GM10248 (cell line): Measurements from ENCODE around the gene ZNF423.

Experiments
- CTCF ChIA-PET: fragments of 300-600 bp; sonication (Branson Sonifier 250); formaldehyde crosslinking; extraction: SDS; loops from one replicate; lab custom pipeline; 2021; ENCODE audit warnings: antibody characterized with exemption; lab: Yijun Ruan, JAX
- POLR2A ChIA-PET: fragments of 350-650 bp; sonication (Branson Sonifier 250); formaldehyde crosslinking; extraction: SDS; loops from one replicate; lab custom pipeline; 2020; ENCODE audit warnings: antibody characterized with exemption; lab: Yijun Ruan, JAX
- DNase-seq: peaks from one replicate; pipeline ENCODE4 v3.0.0; 2012; ENCODE audit errors: extremely low spot score
- TF ChIP-seq, protein P1 (sequence below): IDR thresholded peaks from 2 replicates; pipeline ENCODE4 v1.5.1; 2012; ENCODE audit warnings: mild to moderate bottlenecking, low read depth; ENCODE audit errors: extremely low read depth, missing control alignments, control extremely low read depth

Gene ZNF423

DNA sequence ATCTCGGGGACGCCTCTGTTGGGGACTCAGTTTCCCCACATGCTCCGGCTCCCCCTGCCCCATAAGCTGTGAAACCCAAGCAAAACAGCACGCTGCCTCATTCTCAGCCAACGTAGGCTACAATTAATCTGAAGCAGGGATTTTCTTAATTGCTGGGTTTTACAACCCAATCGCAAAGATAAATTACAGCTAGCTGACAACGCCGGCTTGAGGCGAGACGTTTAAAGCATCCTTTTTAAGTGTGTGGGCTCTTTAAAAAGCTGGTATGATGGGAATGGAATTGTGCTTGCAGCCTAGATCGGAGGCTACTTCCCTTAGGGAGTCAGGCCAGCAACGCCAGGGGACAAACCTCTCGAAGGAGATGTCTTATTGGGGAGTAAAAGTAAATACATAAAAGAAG lies 185.3 kb downstream of the ZNF423 start:
- ChIA-PET POLR2A (no interaction called here), CTCF (no interaction called here)
- TF ChIP-seq, protein P1, sequence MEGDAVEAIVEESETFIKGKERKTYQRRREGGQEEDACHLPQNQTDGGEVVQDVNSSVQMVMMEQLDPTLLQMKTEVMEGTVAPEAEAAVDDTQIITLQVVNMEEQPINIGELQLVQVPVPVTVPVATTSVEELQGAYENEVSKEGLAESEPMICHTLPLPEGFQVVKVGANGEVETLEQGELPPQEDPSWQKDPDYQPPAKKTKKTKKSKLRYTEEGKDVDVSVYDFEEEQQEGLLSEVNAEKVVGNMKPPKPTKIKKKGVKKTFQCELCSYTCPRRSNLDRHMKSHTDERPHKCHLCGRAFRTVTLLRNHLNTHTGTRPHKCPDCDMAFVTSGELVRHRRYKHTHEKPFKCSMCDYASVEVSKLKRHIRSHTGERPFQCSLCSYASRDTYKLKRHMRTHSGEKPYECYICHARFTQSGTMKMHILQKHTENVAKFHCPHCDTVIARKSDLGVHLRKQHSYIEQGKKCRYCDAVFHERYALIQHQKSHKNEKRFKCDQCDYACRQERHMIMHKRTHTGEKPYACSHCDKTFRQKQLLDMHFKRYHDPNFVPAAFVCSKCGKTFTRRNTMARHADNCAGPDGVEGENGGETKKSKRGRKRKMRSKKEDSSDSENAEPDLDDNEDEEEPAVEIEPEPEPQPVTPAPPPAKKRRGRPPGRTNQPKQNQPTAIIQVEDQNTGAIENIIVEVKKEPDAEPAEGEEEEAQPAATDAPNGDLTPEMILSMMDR, result no peak
- no peak for DNase-seq

DNA sequence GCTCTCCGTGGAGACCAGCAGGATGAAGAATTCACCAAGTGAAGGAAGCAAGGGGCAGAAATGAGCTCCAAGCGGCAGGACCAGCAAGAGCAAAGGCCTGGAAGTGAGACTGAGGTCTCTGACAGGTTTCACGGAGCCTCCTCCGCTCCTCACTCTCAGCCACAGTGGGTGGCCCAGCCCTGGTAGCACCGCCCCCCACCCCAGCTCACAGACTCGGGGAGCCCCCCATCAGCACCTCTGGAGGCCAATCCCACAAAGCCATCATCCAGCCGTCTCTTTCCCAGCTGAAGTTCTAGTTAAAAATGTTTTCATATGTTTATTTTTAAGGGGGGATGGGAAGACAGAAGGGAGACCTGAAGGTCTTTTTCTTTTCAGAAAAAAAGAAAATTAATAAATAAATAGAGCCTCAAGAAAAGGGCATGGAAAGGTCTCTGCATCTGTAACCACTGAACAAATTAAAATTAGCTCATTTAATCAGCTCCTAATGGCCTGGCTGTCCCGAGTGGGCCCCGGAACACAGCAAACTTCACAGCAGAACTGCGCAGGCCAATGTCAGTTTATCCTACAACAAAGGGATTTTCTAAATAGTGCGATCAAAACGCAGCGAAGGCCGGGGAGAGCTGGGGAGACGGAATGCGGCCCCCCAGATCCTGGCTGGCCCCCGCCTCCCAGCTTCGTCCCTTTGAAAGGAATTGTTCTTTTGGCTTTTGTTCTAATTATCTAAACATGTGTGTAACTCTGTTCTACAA lies 190.3 kb downstream of the ZNF423 start:
- no peak for DNase-seq
- ChIA-PET POLR2A (no interaction called here), CTCF (interaction anchor here (0.9 kb wide), 1 partner anchor 9 kb away, joined by 3 read pairs; no protein-coding TSS in a partner anchor)
- TF ChIP-seq, protein P1, result no peak

DNA sequence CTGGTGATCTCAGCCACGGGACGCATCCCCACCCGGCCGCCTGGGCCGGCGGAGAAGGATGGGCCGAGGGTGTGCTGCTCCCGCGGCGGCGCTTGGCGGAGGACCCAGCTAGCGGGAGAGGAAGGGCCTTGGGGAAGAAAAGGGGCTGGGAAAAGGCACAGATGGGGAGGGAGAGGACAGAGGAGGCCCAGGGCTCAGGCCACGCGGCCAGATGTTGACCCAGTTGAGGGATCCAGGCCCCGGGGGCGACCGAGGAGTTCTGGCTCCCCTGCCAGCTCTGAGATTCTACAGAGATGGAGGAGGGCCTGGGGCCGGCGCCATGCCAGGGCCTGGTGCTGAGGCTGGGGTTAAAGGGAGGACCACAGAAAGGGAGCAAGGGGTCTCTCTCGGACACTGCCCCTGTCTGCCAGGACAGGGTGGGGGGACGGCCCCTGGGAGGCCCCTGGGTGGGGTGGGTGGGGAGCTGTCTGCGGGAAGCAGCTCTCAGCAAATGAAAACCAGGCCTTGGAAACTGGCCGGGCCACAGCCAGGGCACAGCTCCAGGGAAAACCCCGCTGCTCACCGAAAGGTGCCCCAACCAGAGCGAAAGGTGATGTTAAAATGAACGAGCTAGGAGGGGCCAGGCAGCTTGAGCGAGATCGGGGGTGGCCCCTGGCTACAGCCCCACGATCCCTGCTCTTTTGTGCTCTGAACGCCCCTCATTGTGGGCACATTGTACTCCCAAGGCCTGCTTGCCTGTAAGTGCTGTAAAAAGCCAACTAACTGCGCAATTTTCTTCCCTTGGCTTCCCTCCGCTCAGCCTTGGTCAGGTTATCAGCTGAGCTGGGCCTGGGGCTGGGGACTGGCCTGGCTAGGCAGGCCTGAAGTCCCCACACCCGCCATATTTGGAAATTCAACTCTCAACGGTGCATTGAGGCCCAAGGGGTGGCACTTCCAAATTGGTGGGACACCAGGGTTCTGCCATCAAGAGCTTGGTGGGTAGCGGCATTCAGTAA lies 191.4 kb downstream of the ZNF423 start:
- TF ChIP-seq, protein P1, result no peak
- ChIA-PET CTCF (no interaction called here), POLR2A (no interaction called here)
- DNase-seq, result no peak

DNA sequence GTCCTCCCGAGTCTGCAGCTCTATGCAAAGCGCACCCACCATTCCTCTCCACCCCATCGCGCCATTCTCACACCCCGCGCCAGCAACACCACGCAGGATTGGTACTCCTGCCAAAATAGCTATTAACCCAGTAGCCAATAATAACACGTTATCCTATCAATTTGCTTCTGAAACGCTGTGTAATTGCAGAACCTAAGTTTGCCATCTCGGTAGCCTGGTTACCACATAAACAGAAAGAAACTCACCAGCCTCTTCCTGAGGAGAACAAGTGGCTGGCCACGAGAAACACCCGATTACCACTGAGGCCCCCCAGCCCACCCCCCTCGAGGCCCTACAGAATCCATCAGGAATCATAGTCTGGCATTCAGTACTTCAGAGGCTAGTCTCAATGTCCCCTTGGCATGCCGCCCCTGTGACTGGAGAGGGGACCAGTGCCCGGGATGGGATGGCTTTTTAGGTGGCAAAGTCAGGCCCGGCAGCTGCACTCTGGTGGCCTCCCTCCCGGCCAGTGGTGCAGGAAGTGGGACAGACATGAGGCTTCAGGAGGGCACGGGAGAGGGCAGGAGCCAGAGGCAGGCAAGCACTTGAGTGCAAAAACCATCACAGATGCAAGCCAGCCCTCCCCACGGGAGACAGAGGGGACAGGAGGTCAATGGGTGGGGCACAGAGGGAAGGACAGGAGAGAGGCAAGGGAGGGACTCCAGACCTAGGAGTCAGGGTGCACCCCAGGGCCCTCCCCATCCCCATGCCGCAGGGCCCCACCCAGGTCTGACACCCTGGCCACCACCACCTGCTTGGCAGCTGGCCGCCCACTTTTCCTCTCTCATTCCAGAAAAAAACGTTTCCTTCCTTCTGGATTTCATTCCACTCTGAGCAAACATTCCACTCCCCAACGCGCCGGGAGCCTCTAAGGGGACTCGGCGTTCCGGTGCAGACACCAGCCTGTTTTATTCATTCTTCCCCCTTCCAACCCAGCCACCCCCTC lies 192.5 kb downstream of the ZNF423 start:
- POLR2A ChIA-PET, result no interaction called here
- TF ChIP-seq, protein P1, result no peak
- DNase-seq, result no peak
- CTCF ChIA-PET, result no interaction called here

DNA sequence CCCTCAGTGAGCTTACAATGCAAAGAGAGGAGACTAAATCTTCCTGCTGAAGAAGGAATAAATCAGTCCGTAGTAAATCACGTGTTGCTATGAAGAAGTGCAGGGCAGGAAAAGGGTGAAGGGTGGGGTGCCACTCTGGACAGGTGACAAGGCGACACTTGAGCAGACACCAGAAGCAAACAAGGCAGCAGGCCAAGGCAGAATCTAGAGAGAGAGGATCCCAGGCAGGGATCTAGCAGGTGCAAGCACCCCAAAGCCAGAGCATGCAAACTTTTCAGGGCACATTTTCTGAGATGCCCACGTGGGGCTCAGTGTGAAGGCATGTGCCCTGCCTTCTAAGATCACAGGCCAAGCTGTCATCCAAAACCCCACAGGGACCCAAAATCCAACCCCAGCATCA lies 193.3 kb downstream of the ZNF423 start:
- TF ChIP-seq, protein P1, result no peak
- ChIA-PET CTCF (no interaction called here), POLR2A (no interaction called here)
- no peak for DNase-seq
